NB4 (cell line): ENCODE results near the gene KCNK4.

ENCODE experiments used
- DNase-seq: peaks from one replicate; pipeline ENCODE4 v3.0.0; 2010; ENCODE audit warnings: low read depth
- H3K4me3 ChIP-seq: one replicate; pipeline ENCODE4 v1.5.1; 2011; ENCODE audit warnings: mild to moderate bottlenecking, low read depth, low read length, moderate library complexity
- CTCF ChIP-seq: IDR thresholded peaks from one replicate; pipeline ENCODE4 v1.5.1; 2012; ENCODE audit warnings: low read depth, low read length
- MYC ChIP-seq: IDR thresholded peaks from 2 replicates; pipeline ENCODE4 v1.6.1; 2011; ENCODE audit warnings: low read depth, low read length
- POLR2A ChIP-seq: IDR thresholded peaks from 2 replicates; pipeline ENCODE4 v1.6.1; 2011; ENCODE audit warnings: mild to moderate bottlenecking; ENCODE audit not compliant: insufficient read length; ENCODE audit errors: extremely low read depth
- TF ChIP-seq, protein P1 (sequence below): IDR thresholded peaks from 2 replicates; pipeline ENCODE4 v1.6.1; 2011; ENCODE audit warnings: low read depth, low read length

Gene KCNK4

DNA sequence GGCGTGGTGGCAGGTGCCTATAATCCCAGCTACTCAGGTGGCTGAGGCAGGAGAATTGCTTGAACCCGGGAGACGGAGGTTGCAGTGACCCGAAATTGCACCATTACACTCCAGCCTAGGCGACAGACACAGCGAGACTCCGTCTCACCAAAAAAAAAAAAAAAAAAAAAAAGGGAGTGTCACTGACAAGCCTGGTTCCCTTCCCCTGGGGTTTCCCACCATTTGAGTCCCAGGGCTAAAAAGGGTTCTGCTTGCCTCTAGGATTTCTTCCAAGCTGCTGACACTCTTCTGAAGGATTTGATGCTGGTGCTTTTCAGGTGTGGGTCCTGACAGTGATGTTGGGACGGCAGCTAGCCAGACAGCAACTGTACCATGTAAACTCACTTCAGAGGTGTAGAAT, 47.6 kb downstream of the KCNK4 start:
- H3K4me3 ChIP-seq: no peak overlapping the region
- TF ChIP-seq, protein P1, sequence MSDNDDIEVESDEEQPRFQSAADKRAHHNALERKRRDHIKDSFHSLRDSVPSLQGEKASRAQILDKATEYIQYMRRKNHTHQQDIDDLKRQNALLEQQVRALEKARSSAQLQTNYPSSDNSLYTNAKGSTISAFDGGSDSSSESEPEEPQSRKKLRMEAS: no peak
- no peak for TF ChIP-seq POLR2A
- TF ChIP-seq MYC: no peak
- no peak for TF ChIP-seq CTCF
- no peak for DNase-seq

- no peak for TF ChIP-seq CTCF
- TF ChIP-seq, protein P1: no peak
- no peak for TF ChIP-seq MYC
- TF ChIP-seq POLR2A: no peak
- no peak overlapping the region for H3K4me3 ChIP-seq
- DNase-seq: no peak
Observed at GRCh38 chr11:64339286-64339685, 48.2 kb downstream of the KCNK4 start.

GRCh38 chr11:64339754-64340408, 48.8 kb downstream of the KCNK4 start, which contains the start of gene CCDC88B:
Gene CCDC88B (plus strand): TSS chr11:64340204. CDS start chr11:64340267, 63 bp downstream.
- TF ChIP-seq, protein P1: peak; percentile 4; the same call in 1 of the 2 replicates
- no peak for TF ChIP-seq CTCF
- DNase-seq: peak; percentile 78

DNA sequence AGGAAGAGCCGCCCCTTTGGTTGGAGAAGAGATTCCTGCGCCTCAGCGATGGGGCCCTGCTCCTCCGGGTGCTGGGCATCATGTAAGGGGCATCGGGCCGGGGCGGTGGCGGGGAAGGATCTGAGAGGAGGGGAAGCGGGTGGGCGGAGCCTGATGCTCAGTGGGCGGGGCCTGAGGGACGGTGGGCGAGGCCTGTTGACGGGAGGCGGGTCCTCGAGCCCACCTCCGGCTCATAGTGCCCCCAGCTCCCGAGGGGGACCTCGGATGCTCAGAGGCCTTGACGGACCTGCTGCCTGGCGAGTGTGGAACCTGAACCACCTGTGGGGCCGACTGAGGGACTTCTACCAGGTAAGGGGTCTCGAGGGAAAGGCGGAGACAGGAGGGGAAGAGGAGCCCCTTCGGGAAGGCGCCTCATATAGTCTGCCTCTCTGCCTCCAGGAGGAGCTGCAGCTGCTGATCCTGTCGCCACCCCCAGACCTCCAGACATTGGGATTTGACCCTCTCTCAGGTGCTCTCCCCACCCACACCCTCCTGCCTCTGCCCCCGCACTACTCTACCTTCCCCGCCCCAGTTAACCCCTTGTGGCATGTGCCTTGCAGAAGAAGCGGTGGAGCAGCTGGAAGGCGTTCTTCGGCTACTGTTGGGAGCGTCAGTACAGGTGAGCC, 49.7 kb downstream of the KCNK4 start:
- no peak overlapping the region for H3K4me3 ChIP-seq

More at GRCh38 chr11:64339754-64340408, 48.8 kb downstream of the KCNK4 start, which contains the start of gene CCDC88B:
- no peak within 1 kb of the TSS for H3K4me3 ChIP-seq

GRCh38 chr11:64341429-64341828, 50.3 kb downstream of the KCNK4 start:
- DNase-seq: no peak
- TF ChIP-seq MYC (no peak), POLR2A (no peak), CTCF (no peak)
- TF ChIP-seq, protein P1: no peak
- H3K4me3 ChIP-seq: no peak overlapping the region

More for the DNA sequence above, 49.7 kb downstream of the KCNK4 start:
- DNase-seq: no peak
- TF ChIP-seq POLR2A: no peak
- TF ChIP-seq, protein P1: no peak
- TF ChIP-seq MYC: no peak
- TF ChIP-seq CTCF: no peak
